H1 (cell line): ENCODE measurements around the gene METRN. TPM values are rescaled to one million over a fixed set of nuclear protein-coding genes. Genes with fewer than 3 reads are reported as not detected.

Experiments
- CBX8 ChIP-seq: fragments of 300-800, 300-1000 bp; sonication (generic); IDR thresholded peaks from 2 replicates; pipeline ENCODE4 v1.7.1; 2016; ENCODE audit warnings: low read depth, low read length, borderline replicate concordance
- CEBPB ChIP-seq: IDR thresholded peaks from 2 replicates; pipeline ENCODE4 v1.6.1; 2012; ENCODE audit warnings: low read depth, low read length
- JUN ChIP-seq: IDR thresholded peaks from 2 replicates; pipeline ENCODE4 v1.6.1; 2011; ENCODE audit warnings: low read depth, mild to moderate bottlenecking, improper control_type of control experiment, low read length
- NRF1 ChIP-seq: IDR thresholded peaks from 2 replicates; pipeline ENCODE4 v1.6.1; 2011; ENCODE audit warnings: mild to moderate bottlenecking, low read depth, low read length, improper control_type of control experiment
- TCF12 ChIP-seq: IDR thresholded peaks from 2 replicates; pipeline ENCODE4 v1.6.1; 2011; ENCODE audit warnings: low read depth, mild to moderate bottlenecking, low read length
- USF2 ChIP-seq: IDR thresholded peaks from 2 replicates; pipeline ENCODE4 v1.6.1; 2011; ENCODE audit warnings: low read length, improper control_type of control experiment
- polyA plus RNA-seq, 7 experiments: library from polyadenylated mRNA; depleted of rRNA in 3 of 7; stranded (reverse) in 5 of 7; unstranded in 2 of 7; fragments of >200 nt in 5 of 7; fragments of 200-250 nt in 2 of 7; gene quantifications; 1 replicate in 5 of 7; 2 replicates in 1 of 7; 4 replicates in 1 of 7; pipeline versions ENCODE4 v1.2.1 to v1.2.3, GENCODE V29; 2011 to 2013; ENCODE audit warnings: missing spikeins in 2 of 7, mixed read lengths in 2 of 7
- total RNA-seq: library from RNA; stranded (reverse); fragmentation: NEBNext Ultra II Directional; extraction: Animal tissue kit (Norgen Biotek cat#: 25700); gene quantifications from 2 replicates; pipeline ENCODE4 v1.2.1, GENCODE V29; 2021

Gene METRN
- total and polyA plus RNA-seq, 2 of the 8 experiments (the other 6 are each of a cell fraction or from before 2014, with no cell fraction given): 18.7 to 25.8 TPM

- TF ChIP-seq JUN (no peak), NRF1 (no peak), TCF12 (no peak), CBX8 (no peak), CEBPB (no peak), USF2 (no peak)
Observed at GRCh38 chr16:686459-687260, 28.3 kb upstream of the METRN start (continued).
